Bronchial epithelial cell (primary cell): ENCODE data around the gene PTPRD. TPM values are rescaled to one million over a fixed set of nuclear protein-coding genes. Genes with fewer than 3 reads are reported as not detected.
A peak's percentile ranks its signal among the peaks of the same experiment; 100 is the strongest.

ENCODE experiments used
- DNase-seq: peaks from one replicate; pipeline ENCODE4 v3.0.0-alpha.2; 2010; ENCODE audit warnings: low read depth
- FAIRE-seq: peaks from 2 replicates; lab custom pipeline; 2011; peaks lifted over from hg19 to GRCh38; lab: Jason Lieb, UNC
- H3K27me3 ChIP-seq: 2 replicates; pipeline ENCODE4 v1.5.1; 2011; ENCODE audit warnings: low read length; ENCODE audit not compliant: control insufficient read depth, insufficient read depth
- H3K36me3 ChIP-seq: 2 replicates; pipeline ENCODE4 v1.5.1; 2011; ENCODE audit warnings: low read length; ENCODE audit not compliant: control insufficient read depth, insufficient read depth
- H3K4me3 ChIP-seq: 2 replicates; pipeline ENCODE4 v1.5.1; 2011; ENCODE audit warnings: mild to moderate bottlenecking, low read depth, low read length, control low read depth
- CTCF ChIP-seq: IDR thresholded peaks from 2 replicates; pipeline ENCODE4 v1.5.1; 2011; ENCODE audit warnings: mild to moderate bottlenecking, moderate library complexity, low read length, control low read depth, inconsistent platforms; ENCODE audit not compliant: insufficient read depth, severe bottlenecking
- total RNA-seq: library from RNA; depleted of rRNA; stranded (reverse); fragments of >200 nt; gene quantifications from 2 replicates; pipeline ENCODE4 v1.2.1, GENCODE V29; 2014

Gene PTPRD
- total RNA-seq, 1 donor from 2014 or later: 2.9 TPM

GRCh38 chr9:9914174-9914573, 698.6 kb downstream of the PTPRD start:
- no peak for TF ChIP-seq CTCF
- no peak overlapping the region for H3K4me3 ChIP-seq
- H3K36me3 ChIP-seq: no peaks in the 10 kb centered on the region
- FAIRE-seq (no peak), DNase-seq (no peak)
- no peaks in the 10 kb centered on the region for H3K27me3 ChIP-seq

GRCh38 chr9:9913276-9913832, 699.4 kb downstream of the PTPRD start:
- no peak overlapping the region for H3K4me3 ChIP-seq
- H3K27me3 ChIP-seq: no peaks in the 10 kb centered on the region
- no peak for TF ChIP-seq CTCF
- FAIRE-seq (peak; percentile 77), DNase-seq (no peak)
- no peaks in the 10 kb centered on the region for H3K36me3 ChIP-seq

GRCh38 chr9:9912459-9912858, 700.3 kb downstream of the PTPRD start:
- Histone ChIP-seq H3K36me3 (no peaks in the 10 kb centered on the region), H3K27me3 (no peaks in the 10 kb centered on the region), H3K4me3 (no peak overlapping the region)
- DNase-seq: peak; percentile 15
- peak; percentile 31 for TF ChIP-seq CTCF
- no peak for FAIRE-seq

- TF ChIP-seq CTCF: no peak
- DNase-seq (no peak), FAIRE-seq (no peak)
- Histone ChIP-seq H3K27me3 (no peaks in the 10 kb centered on the region), H3K36me3 (no peaks in the 10 kb centered on the region), H3K4me3 (no peak overlapping the region)
Observed at GRCh38 chr9:9905736-9906135, 707.1 kb downstream of the PTPRD start.

GRCh38 chr9:9904041-9904440, 708.8 kb downstream of the PTPRD start:
- no peak for DNase-seq
- no peak overlapping the region for H3K4me3 ChIP-seq
- FAIRE-seq: no peak
- H3K27me3 ChIP-seq: no peaks in the 10 kb centered on the region
- no peaks in the 10 kb centered on the region for H3K36me3 ChIP-seq
- no peak for TF ChIP-seq CTCF

GRCh38 chr9:9901624-9902023, 711.2 kb downstream of the PTPRD start:
- H3K36me3 ChIP-seq: no peaks in the 10 kb centered on the region
- no peak for TF ChIP-seq CTCF
- no peak overlapping the region for H3K4me3 ChIP-seq
- DNase-seq (no peak), FAIRE-seq (no peak)
- H3K27me3 ChIP-seq: no peaks in the 10 kb centered on the region
